ENCODE results near the gene HES6.

Gene HES6

GRCh38 chr2:238279324-238279682, 39.5 kb upstream of the HES6 start:
- Histone ChIP-seq H3K4me3 (ENCODE audit: low read length, poor library complexity, severe bottlenecking) (no peak overlapping the region), H2AFZ (ENCODE audit: low read length) (no peak overlapping the region), H3K4me1 (ENCODE audit: insufficient read depth, low read length, poor library complexity, severe bottlenecking) (peaks cover 29% of the 10 kb centered on the region), H4K20me1 (ENCODE audit: insufficient read depth, low read length, poor library complexity, severe bottlenecking) (peaks cover 13% of the 10 kb centered on the region), H3K9me3 (ENCODE audit: insufficient read depth, low read depth, low read length) (no peaks in the 10 kb centered on the region), H3K27me3 (ENCODE audit: insufficient read depth, low read length, poor library complexity, severe bottlenecking) (no peaks in the 10 kb centered on the region), H3K4me2 (ENCODE audit: low read depth, low read length, poor library complexity, severe bottlenecking) (no peak overlapping the region), H3F3A (ENCODE audit: low read depth) (no peaks in the 10 kb centered on the region), H3K9me2 (replicated peaks; ENCODE audit: low read depth, low read length) (no peaks in the 10 kb centered on the region), H3K79me2 (ENCODE audit: insufficient read depth, low read length) (peaks cover 54% of the 10 kb centered on the region), H3K36me3 (ENCODE audit: insufficient read depth, low read length) (peaks cover 31% of the 10 kb centered on the region; the same call in 1 of the 2 replicates), H3K9ac (ENCODE audit: low read depth, low read length, poor library complexity, severe bottlenecking) (no peak overlapping the region)
- TF ChIP-seq EZH2phosphoT487 (IDR thresholded peaks at IDR 0.05; ENCODE audit: borderline replicate concordance) (no peak), CTCF (conservative IDR thresholded peaks at IDR 0.05; ENCODE audit: low read length) (no peak)

GRCh38 chr2:238278626-238279323, 38.9 kb upstream of the HES6 start:
- Histone ChIP-seq H3K27me3 (ENCODE audit: insufficient read depth, low read length, poor library complexity, severe bottlenecking) (no peaks in the 10 kb centered on the region), H3K36me3 (ENCODE audit: insufficient read depth, low read length) (peaks cover 37% of the 10 kb centered on the region; the same call in 1 of the 2 replicates), H3K4me1 (ENCODE audit: insufficient read depth, low read length, poor library complexity, severe bottlenecking) (peaks cover 26% of the 10 kb centered on the region), H3K79me2 (ENCODE audit: insufficient read depth, low read length) (peaks cover 51% of the 10 kb centered on the region; the same call in 1 of the 2 replicates), H3K9me2 (replicated peaks; ENCODE audit: low read depth, low read length) (no peaks in the 10 kb centered on the region), H3K4me3 (ENCODE audit: low read length, poor library complexity, severe bottlenecking) (no peak overlapping the region), H3K4me2 (ENCODE audit: low read depth, low read length, poor library complexity, severe bottlenecking) (no peak overlapping the region), H3K9me3 (ENCODE audit: insufficient read depth, low read depth, low read length) (no peaks in the 10 kb centered on the region), H4K20me1 (ENCODE audit: insufficient read depth, low read length, poor library complexity, severe bottlenecking) (peaks cover 13% of the 10 kb centered on the region), H3F3A (ENCODE audit: low read depth) (no peaks in the 10 kb centered on the region), H2AFZ (ENCODE audit: low read length) (no peak overlapping the region), H3K9ac (ENCODE audit: low read depth, low read length, poor library complexity, severe bottlenecking) (no peak overlapping the region)
- TF ChIP-seq CTCF (conservative IDR thresholded peaks at IDR 0.05; ENCODE audit: low read length) (no peak), EZH2phosphoT487 (IDR thresholded peaks at IDR 0.05; ENCODE audit: borderline replicate concordance) (no peak)

- Histone ChIP-seq H3K79me2 (ENCODE audit: insufficient read depth, low read length) (peaks cover 40% of the 10 kb centered on the region; the same call in 1 of the 2 replicates), H3K4me3 (ENCODE audit: low read length, poor library complexity, severe bottlenecking) (no peak overlapping the region), H2AFZ (ENCODE audit: low read length) (no peak overlapping the region), H3K4me1 (ENCODE audit: insufficient read depth, low read length, poor library complexity, severe bottlenecking) (peaks cover 15% of the 10 kb centered on the region), H3K9me2 (replicated peaks; ENCODE audit: low read depth, low read length) (no peaks in the 10 kb centered on the region), H3K36me3 (ENCODE audit: insufficient read depth, low read length) (peaks cover 43% of the 10 kb centered on the region), H3K4me2 (ENCODE audit: low read depth, low read length, poor library complexity, severe bottlenecking) (no peak overlapping the region), H3F3A (ENCODE audit: low read depth) (no peaks in the 10 kb centered on the region), H3K9ac (ENCODE audit: low read depth, low read length, poor library complexity, severe bottlenecking) (no peak overlapping the region), H3K27me3 (ENCODE audit: insufficient read depth, low read length, poor library complexity, severe bottlenecking) (no peaks in the 10 kb centered on the region), H3K9me3 (ENCODE audit: insufficient read depth, low read depth, low read length) (no peaks in the 10 kb centered on the region), H4K20me1 (ENCODE audit: insufficient read depth, low read length, poor library complexity, severe bottlenecking) (peaks cover 6% of the 10 kb centered on the region)
- no peak for TF ChIP-seq EZH2phosphoT487 (IDR thresholded peaks at IDR 0.05; ENCODE audit: borderline replicate concordance)
- TF ChIP-seq CTCF (conservative IDR thresholded peaks at IDR 0.05; ENCODE audit: low read length) = no peak; the same call in 1 of the 2 replicates
Measured at GRCh38 chr2:238277695-238278094, 37.9 kb upstream of the HES6 start.

All from Loucy (cell line).